ENCODE data around the gene POU2F1.

POU2F1 gene

GRCh38 chr1:167429612-167430011 is 208.9 kb downstream of the POU2F1 start:
- no peak for DNase-seq

DNA sequence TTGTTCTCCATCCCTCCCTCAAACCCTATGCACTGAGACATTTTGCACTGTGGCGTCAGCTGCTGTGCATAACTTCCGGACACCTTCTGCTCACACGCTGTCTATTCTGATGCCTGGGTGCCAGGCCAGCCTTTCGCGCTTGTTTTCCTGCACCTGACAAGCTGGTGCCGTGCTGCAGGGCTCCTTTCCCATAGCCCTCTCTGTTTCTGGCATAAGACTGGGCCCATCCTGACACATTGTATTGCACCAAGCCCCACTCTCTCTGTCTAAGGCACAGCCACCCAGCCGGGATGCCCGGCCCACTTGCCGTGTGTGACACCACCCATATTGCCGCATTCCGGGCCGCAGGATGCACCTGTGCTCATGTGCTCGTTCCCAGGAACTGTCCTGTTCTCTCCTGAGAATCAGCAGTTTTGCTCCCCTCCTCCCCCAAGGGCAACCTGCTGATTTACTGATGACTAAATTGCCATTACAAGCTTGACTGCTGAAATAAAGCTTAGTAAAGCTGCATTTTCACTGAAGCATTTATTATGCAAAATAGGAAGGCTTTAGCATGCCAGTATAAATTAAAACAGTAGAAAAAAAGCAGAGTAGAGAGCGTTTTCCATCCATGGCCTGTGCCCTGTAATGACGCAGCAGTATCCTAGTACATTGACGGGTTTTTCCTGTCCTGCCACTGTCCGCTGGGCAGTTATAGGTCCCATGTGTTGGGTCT is 209.6 kb downstream of the POU2F1 start:
- peak; percentile 90 to 92 for DNase-seq

GRCh38 chr1:167430849-167431242 is 210.2 kb downstream of the POU2F1 start:
- no peak for DNase-seq

DNA sequence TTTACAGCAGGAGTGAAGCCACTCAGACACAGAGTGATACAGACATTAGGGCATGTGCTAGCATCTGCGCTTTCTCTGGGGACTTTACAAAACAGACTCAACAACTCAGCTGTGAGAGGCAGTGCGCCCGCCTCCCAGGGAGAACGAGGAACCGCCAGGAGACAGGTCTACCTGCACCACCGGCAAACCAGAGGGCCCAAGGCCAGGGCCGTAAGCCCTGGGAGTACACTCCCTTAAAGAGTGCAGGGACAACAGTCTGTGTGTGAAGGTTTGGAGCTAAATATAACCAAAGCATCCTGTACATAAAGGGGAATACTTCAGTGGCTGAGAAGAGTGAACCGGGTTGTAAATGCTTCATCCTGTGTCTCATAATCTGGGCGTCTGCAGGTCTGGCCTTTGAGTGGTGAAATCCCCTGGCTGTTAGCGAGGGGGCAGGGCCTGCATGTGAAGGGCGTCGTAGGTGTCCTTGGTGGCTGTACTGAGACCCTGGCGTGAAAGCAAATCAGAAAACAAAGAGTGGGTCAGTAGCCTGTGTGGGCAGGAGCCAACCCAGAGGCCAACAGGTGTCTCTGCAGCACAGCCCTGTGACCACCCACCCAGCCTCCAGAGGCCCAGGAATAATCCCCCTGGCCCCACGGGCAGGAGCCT is 210.7 kb downstream of the POU2F1 start:
- DNase-seq: peak; percentile 19 to 49

DNA sequence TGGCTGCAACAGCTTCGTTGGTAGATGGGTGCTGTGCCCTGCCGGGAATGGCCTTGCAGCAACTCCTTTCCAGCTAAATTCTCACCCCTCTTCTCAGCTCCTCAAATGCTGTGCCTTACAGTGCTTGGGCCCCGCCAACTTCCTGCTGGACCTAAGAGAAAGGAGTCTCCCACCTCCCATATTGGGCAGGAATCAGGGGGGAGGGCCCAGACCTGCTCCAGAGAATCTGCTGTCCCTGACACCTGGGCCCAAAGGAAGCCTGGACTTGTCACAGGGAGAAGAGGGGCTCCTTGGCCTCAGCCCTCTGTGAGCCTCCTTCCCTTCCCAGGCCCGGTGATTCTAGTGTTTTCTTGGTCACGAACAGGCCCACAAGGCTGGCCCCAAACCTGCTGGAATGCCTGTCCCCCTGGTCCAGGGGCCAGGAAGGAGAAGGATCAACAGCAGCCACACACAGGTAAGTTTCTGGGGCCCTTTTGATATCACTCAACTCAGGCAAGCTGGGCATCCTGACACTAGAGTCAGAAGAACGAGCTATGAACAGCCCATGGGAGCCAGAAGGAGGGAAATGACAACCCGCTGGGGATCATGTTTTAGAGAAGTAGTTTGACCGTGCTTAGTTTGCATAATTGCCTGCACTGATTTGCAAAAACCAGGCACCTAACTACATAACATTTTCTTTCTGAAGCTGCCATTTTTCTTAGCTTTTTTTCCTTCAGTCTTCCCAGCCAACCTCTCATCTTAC is 211.4 kb downstream of the POU2F1 start:
- peak in 1 of 2 experiments; percentile 54 for DNase-seq

DNA sequence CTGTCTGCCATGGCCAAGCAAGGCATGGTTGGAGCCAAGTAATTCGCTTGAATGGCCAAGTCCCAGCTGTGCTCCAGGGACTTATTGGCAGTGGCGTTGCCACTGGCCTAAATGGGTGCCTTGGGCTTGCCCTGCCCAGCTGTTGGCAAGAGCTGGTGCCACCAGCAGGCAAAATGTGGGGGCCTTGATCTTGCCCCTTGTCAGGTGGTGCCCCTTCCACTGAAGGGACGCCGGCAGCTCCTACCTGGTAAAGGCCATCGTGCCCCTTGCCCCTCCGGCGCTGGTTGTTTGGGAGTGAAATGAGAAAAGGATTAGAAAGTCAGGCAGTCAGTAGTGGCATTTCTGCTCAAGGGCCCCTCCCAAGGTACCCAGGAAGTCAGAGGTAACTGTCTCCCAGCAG is 212.1 kb downstream of the POU2F1 start:
- no peak for DNase-seq

DNA sequence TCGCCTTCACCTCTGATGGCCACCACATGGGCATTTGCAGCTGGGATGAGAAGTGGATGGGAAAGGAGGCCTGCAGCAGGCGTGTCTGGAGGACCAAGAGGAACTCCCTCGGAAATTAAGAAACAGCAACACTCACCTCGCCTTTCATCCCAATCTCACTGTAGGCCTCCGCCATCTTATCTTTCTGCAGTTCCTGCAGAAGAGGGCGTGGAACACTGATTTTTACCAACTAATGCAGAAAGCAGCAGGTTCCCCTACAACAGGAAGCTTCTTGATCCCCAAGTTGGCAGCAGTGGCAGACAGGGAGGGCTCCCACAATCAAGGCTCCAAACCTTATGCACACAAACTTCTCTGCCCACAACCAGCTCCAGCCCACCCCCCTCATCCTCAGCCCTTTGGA is 213.2 kb downstream of the POU2F1 start:
- no peak for DNase-seq

- DNase-seq: no peak
Observed at GRCh38 chr1:167434306-167434705, 213.6 kb downstream of the POU2F1 start.

DNA sequence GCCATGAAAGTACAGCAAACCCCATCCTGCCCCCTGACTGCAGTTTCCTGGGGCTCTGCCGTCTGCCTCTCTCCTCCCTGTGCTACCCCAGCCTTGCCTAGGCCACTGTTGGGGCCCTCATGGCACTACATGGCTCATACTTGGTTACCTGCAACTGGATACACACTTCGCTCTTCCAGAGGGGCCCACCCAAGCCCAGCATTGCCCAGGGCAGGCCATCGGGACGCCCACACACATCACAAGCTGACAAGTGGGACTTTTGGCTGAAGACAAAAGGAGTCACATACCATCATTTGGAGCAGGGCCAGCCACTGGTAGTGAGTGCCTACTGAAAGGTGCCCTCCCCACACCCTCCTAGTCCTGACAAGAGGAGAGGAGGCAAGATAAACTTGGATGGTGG is 214.8 kb downstream of the POU2F1 start:
- no peak for DNase-seq

- no peak for DNase-seq
Observed at GRCh38 chr1:167438171-167439138, 217.8 kb downstream of the POU2F1 start.

- peak; percentile 71 to 87 for DNase-seq
Observed at GRCh38 chr1:167439301-167439988, 218.8 kb downstream of the POU2F1 start.

DNA sequence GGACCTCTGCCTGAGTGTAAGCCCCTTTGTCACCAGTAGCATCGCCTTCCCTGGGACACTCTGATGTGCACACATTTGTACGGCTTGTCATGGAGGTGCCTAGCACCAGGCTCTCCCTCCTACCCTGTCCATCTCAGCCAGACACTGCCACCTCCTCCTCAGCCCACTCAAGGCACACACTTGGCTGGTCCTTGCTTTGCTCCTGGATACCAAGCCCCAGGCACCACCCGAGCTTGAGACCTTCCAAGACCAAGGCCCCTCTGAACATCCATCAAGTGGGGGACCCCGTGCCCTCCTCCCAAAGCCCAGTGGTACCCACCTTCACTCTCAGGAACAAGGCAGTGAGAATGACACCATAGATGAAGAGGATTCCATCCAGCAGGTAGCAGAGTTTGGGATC is 219.7 kb downstream of the POU2F1 start:
- DNase-seq: no peak

- DNase-seq: no peak
Observed at GRCh38 chr1:167440776-167441175, 220.1 kb downstream of the POU2F1 start.

- no peak for DNase-seq
Observed at GRCh38 chr1:167441222-167441621, 220.5 kb downstream of the POU2F1 start.

DNA sequence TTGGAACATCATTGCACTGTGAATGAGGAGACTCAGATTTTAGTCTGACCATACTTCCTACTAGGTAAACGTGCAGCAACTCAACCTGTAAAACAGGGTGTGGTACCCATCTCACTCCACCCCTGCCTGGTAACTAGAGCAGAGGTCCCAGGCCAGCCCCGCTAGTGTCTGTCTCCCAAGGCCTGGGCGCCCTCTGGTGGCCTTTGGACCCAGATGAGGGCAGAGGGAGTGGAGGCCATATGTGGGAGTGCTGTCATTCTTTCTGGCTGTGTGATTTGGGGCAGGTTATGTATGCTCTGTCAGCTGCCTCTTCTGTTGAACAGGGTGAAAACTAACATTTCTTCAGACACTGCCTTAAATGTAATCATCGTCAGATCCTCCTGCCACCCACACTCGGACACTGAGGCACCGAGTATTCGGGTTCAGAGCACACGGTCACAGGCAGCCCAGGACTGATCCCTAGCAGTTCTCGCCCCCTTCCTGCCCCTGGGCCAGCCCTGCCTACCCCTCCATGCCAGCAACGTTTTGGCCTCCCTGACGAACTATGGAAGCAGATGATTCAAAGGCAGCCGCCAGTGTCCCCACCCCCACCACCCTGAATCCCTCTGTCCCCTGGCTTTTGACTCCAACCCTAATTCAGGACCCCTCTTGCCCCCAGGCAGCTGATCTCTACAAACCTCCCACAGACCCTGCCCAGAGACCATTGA is 221.6 kb downstream of the POU2F1 start:
- peak; percentile 86 to 99 for DNase-seq

DNA sequence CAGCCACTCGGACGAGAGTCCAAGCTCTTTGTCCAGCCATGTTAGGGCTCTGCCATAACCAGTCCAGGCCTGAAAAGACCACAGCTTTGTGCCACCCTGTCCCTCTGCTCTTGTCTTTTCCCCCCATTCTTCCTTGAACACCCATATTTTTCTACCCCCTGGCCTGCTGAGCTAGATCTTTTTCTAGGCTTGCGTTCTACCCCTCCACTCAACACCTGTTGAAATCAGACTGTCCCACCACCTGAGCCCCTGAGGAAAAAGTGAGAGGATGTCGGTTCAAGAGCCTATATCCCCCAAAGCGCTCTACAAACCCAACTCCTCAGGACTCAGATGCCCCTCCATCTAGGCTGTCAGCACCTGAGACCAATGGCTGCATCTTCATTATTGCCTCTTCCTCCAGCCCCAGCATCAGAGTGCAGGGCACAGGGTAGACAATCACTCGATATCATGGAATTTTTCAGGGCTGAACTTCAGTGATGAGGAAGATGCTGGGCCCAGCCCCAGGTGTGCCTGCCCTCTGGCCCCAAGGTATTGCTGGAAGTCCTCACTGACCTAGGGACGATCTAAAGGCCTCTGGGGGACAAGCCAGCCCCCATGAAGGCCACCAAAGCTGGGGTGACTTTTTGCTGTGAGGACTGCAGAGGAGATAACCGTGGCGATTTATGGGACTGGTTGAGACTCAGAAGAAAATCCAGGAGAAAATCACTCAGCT is 222.3 kb downstream of the POU2F1 start:
- no peak for DNase-seq

DNA sequence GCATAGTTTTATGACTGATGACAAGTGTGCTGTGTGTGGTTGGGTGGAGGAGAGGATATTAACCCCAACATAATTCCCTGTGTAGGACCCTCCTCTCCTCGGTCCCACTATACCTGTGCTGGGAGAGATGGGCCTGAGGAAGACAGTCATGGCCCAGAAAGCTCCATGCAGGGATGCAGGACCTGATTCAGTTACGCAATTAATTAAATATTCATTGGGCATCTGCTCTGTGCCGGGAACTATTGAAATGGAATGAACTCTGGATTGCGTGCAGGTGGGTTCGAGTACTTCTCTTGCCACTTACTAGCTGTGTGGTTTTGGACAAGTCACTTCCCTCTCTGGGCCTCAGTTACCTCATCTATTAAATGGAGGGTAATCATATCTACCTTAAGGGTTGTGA is 223.1 kb downstream of the POU2F1 start:
- peak in 1 of 2 experiments; percentile 29 for DNase-seq

DNA sequence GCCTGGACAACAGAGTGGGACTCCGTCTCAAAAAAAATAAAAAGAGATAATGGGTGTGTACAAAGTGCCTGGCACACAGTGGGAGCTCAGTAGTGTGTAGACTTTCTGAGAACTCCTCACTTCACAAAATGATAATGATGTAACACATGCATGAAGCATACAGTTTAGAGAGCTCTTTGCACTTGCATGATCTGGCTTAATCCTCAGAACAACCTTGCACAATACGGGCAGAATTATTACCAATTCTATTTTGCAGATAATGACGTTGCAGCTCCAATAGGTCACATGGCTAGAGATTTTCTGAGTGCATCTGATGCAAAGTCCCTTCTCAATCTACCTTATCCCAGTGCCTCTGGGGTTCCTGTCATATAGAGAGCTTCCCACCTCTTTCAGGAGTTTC is 226.3 kb downstream of the POU2F1 start:
- DNase-seq: no peak

GRCh38 chr1:167447521-167448136 is 226.9 kb downstream of the POU2F1 start:
- DNase-seq: no peak

GRCh38 chr1:167450843-167451242 is 230.2 kb downstream of the POU2F1 start:
- DNase-seq: no peak
